GM12878 (cell line): Measurements from ENCODE around the gene XNDC1N. TPM values are rescaled to one million over a fixed set of nuclear protein-coding genes. Genes with fewer than 3 reads are reported as not detected.

Experiments used
- ATAC-seq: fragments of 200-7000 bp; cut with Tn5 transposase; 3 replicates; pipeline ENCODE4 v1.9.1; 2020; ENCODE audit warnings: mild to moderate bottlenecking, moderate library complexity
- BruUV-seq: library from RNA; stranded (reverse); fragments of 400-500 nt; replicated peaks from 2 replicates; lab custom pipeline; 2021; lab: Mats Ljungman, UMichigan
- CTCF ChIA-PET: fragments of 300-600 bp; sonication (Branson Sonifier 250); formaldehyde crosslinking; extraction: SDS; loops from one replicate; lab custom pipeline; 2021; ENCODE audit warnings: inconsistent platforms; lab: Yijun Ruan, JAX
- POLR2A ChIA-PET: fragments of 350-600 bp; formaldehyde crosslinking; extraction: SDS; loops from one replicate; lab custom pipeline; 2021; ENCODE audit warnings: inconsistent platforms; lab: Charles Lee
- RAD21 ChIA-PET: fragments of 300-600 bp; sonication (Branson Sonifier 250); formaldehyde crosslinking; loops from one replicate; lab custom pipeline; 2023; ENCODE audit warnings: antibody characterized with exemption; ENCODE audit not compliant: unreplicated experiment; lab: Charles Lee
- SMC1A ChIA-PET: fragments of 300-600 bp; sonication (Branson Sonifier 250); formaldehyde crosslinking; loops from one replicate; lab custom pipeline; 2023; ENCODE audit not compliant: unreplicated experiment, uncharacterized antibody; lab: Charles Lee
- DNase-seq: peaks from one replicate; pipeline ENCODE4 v3.0.0-alpha.2; 2011; ENCODE audit warnings: low read depth, low spot score
- FAIRE-seq: peaks from 3 replicates; lab custom pipeline; 2011; peaks lifted over from hg19 to GRCh38; lab: Jason Lieb, UNC
- H2AFZ ChIP-seq: 2 replicates; pipeline ENCODE4 v1.6.0; 2011; ENCODE audit warnings: low read depth, low read length, control low read depth; ENCODE audit not compliant: control insufficient read depth
- H3K27ac ChIP-seq: 2 replicates; pipeline ENCODE4 v1.5.1; 2011; ENCODE audit warnings: control low read depth; ENCODE audit not compliant: control insufficient read depth, insufficient read depth
- H3K27me3 ChIP-seq, 2 experiments: replicated peaks in 1 of 2; 2 replicates each; pipeline versions ENCODE4 v1.6.0 to v1.6.1; 2011; ENCODE audit warnings: low read length in 1 of 2; ENCODE audit not compliant: control insufficient read depth in 2 of 2, insufficient read depth in 2 of 2
- H3K36me3 ChIP-seq, 2 experiments: 2 replicates each; pipeline ENCODE4 v1.5.1; 2011; ENCODE audit warnings: low read length in 1 of 2; ENCODE audit not compliant: control insufficient read depth in 2 of 2, insufficient read depth in 2 of 2
- H3K4me1 ChIP-seq: 2 replicates; pipeline ENCODE4 v1.6.1; 2011; ENCODE audit warnings: mild to moderate bottlenecking, low read length, moderate library complexity, mixed read lengths; ENCODE audit not compliant: control insufficient read depth, insufficient read depth
- H3K4me2 ChIP-seq: 2 replicates; pipeline ENCODE4 v1.6.0; 2011; ENCODE audit warnings: control low read depth; ENCODE audit not compliant: control insufficient read depth, insufficient read depth
- H3K4me3 ChIP-seq: fragments of 200-600 bp; sonication (generic); 2 replicates; pipeline ENCODE4 v1.5.1; 2016
- H3K79me2 ChIP-seq: 2 replicates; pipeline ENCODE4 v1.6.0; 2011; ENCODE audit warnings: low read length; ENCODE audit not compliant: control insufficient read depth, insufficient read depth
- H3K9ac ChIP-seq: 2 replicates; pipeline ENCODE4 v1.8.0; 2011; ENCODE audit warnings: low read length, control low read depth, mixed read lengths; ENCODE audit not compliant: control insufficient read depth, insufficient read depth
- H3K9me3 ChIP-seq: replicated peaks from 3 replicates; pipeline ENCODE4 v1.5.1; 2011; ENCODE audit warnings: mild to moderate bottlenecking, low read length; ENCODE audit not compliant: control insufficient read depth, insufficient read depth
- H4K20me1 ChIP-seq: 2 replicates; pipeline ENCODE4 v1.6.0; 2011; ENCODE audit not compliant: control insufficient read depth, insufficient read depth
- KAT2A ChIP-seq: conservative IDR thresholded peaks from 2 replicates; pipeline ENCODE4 v1.6.1; 2011; ENCODE audit warnings: low read depth, low read length; ENCODE audit not compliant: control insufficient read depth
- NRF1 ChIP-seq: conservative IDR thresholded peaks from 2 replicates; pipeline ENCODE4 v1.6.1; 2011; ENCODE audit warnings: mild to moderate bottlenecking, low read depth, low read length, improper control_type of control experiment
- SMC3 ChIP-seq: IDR thresholded peaks from 2 replicates; pipeline ENCODE4 v1.6.1; 2011; ENCODE audit warnings: low read length, improper control_type of control experiment, borderline replicate concordance
- TARDBP ChIP-seq: IDR thresholded peaks from 2 replicates; pipeline ENCODE4 v1.6.1; 2016; ENCODE audit warnings: borderline replicate concordance
- WRNIP1 ChIP-seq: IDR thresholded peaks from 2 replicates; pipeline ENCODE4 v1.6.1; 2011; ENCODE audit warnings: low read depth, low read length, improper control_type of control experiment, borderline replicate concordance
- ZBED1 ChIP-seq: IDR thresholded peaks from 2 replicates; pipeline ENCODE4 v1.6.1; 2016; ENCODE audit warnings: borderline replicate concordance
- ZNF622 ChIP-seq: fragments of 450-650 bp; IDR thresholded peaks from 2 replicates; pipeline ENCODE4 v1.6.1; 2017; ENCODE audit warnings: mild to moderate bottlenecking, inconsistent platforms
- WGBS: methylation state at CpG from one replicate; pipeline ENCODE4 v1.1.6; 2016; ENCODE audit warnings: low lambda C conversion rate; ENCODE audit not compliant: insufficient replicate concordance, insufficient coverage; ENCODE audit errors: missing lambda C conversion rate; 5-methylcytosine and 5-hydroxymethylcytosine counted together
- in situ Hi-C: fragments of 300-500 bp; cut with MboI; formaldehyde crosslinking; loops from 9 replicates; pipeline ENCODE4 v1.14.3; 2018; ENCODE audit warnings: mixed read lengths
- intact Hi-C: fragments of 100-400 bp; cut with micrococcal nuclease; formaldehyde crosslinking; loops from one replicate; pipeline ENCODE4 v1.14.2; 2022; ENCODE audit not compliant: unreplicated experiment
- polyA plus RNA-seq, 11 experiments: library from polyadenylated mRNA; depleted of rRNA in 4 of 11; unstranded in 6 of 11; stranded (reverse) in 5 of 11; fragments of >200 nt; fragmentation: Nextera tagmentation in 4 of 11; fragmentation: Illumina TruSeq in 1 of 11; extraction: Ambion mirVana in 4 of 11; extraction: Trizol in 1 of 11; gene quantifications; 1 replicate in 1 of 11; 2 replicates in 10 of 11; pipeline versions ENCODE4 v1.2.1 to v1.2.3, GENCODE V29; 2011 to 2016; ENCODE audit warnings: inconsistent platforms in 2 of 11, missing spikeins in 2 of 11, low read depth in 1 of 11
- total RNA-seq, 4 experiments: library from RNA; depleted of rRNA in 3 of 4; stranded (reverse); fragments of >200 nt in 3 of 4; fragmentation: Illumina TruSeq in 1 of 4; extraction: Trizol in 1 of 4; gene quantifications; 2 replicates each; pipeline versions ENCODE4 v1.2.1 to v1.2.3, GENCODE V29; 2013 to 2021
- TF ChIP-seq, protein P1 (sequence below): fragments of 450-650 bp; IDR thresholded peaks from 2 replicates; pipeline ENCODE4 v1.6.1; 2018; ENCODE audit warnings: borderline replicate concordance, mild to moderate bottlenecking; ENCODE audit not compliant: partially characterized antibody
- TF ChIP-seq, protein P2 (sequence below): fragments of 450-650 bp; IDR thresholded peaks from 2 replicates; pipeline ENCODE4 v1.6.1; 2017; ENCODE audit warnings: low read depth, mild to moderate bottlenecking, moderate library complexity

The XNDC1N gene
- total and polyA plus RNA-seq, 10 of the 15 experiments (the other 5 are each of a cell fraction or from before 2014, with no cell fraction given): 5.7 to 13.7 (median 9.8) TPM

DNA sequence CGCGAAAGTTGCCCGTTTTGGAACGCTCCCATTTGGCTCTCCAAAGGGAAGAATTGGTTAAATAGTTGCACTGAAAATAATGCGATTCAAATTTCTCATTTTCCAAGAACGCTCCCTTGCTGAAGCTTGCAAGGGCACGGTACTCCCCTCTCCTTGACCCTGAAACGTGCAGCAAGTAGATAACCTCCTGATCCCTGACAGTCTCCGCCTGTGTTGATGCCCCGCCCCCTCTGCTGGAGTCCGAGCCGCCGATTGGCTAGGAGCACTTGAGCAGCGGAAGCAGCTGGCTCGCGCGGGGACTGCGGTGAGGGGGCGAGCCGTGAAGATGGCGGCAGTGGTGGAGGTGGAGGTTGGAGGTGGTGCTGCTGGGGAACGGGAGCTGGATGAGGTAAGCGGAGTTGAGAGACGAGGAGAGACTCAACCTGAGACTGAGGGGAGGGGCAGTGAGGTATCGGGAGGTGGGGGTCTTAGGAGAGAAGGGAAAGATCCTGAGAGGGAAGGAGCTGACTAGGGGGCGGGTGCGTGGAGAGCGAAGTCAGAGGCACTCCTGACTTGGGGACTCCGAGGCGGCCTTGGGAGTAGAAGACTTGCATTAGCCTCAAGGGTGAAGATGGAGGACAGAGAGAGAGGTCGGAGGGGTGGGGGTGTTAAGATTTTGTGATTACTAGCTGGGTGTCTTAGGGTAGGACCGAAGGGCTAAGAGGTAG lies 496 bp upstream of the XNDC1N start, which contains the start of gene RNF121 (continued):
- TF ChIP-seq, protein P1, sequence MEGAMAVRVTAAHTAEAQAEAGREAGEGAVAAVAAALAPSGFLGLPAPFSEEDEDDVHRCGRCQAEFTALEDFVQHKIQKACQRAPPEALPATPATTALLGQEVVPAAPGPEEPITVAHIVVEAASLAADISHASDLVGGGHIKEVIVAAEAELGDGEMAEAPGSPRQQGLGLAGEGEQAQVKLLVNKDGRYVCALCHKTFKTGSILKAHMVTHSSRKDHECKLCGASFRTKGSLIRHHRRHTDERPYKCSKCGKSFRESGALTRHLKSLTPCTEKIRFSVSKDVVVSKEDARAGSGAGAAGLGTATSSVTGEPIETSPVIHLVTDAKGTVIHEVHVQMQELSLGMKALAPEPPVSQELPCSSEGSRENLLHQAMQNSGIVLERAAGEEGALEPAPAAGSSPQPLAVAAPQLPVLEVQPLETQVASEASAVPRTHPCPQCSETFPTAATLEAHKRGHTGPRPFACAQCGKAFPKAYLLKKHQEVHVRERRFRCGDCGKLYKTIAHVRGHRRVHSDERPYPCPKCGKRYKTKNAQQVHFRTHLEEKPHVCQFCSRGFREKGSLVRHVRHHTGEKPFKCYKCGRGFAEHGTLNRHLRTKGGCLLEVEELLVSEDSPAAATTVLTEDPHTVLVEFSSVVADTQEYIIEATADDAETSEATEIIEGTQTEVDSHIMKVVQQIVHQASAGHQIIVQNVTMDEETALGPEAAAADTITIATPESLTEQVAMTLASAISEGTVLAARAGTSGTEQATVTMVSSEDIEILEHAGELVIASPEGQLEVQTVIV: no peak

DNA sequence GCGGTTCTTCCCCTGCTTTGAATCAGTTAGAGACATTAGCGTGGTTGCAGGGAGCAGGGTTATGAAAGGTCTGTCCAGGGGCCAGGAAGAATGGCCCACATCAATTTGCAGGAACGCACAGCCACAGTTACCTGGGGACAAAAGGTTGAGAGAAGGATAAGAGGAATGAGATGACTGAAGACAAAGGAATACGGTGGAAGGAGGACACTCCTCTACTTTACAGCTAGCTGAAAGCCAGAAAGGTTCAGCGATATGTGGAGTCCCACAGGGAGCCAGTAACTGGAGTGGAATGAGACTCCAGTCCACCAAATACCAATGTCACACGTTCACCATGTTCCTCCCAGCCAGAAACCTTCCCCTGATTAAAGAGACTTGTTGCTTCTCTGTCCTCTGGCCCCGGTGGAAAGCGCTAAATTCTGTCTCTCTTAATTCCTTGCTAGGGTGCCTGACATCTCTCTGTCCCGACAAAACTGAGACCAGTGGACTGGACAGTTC lies 10.7 kb downstream of the XNDC1N start:
- TF ChIP-seq SMC3 (no peak), ZNF622 (no peak), TARDBP (no peak), NRF1 (no peak), ZBED1 (no peak), KAT2A (no peak), WRNIP1 (no peak)
- TF ChIP-seq, protein P2, sequence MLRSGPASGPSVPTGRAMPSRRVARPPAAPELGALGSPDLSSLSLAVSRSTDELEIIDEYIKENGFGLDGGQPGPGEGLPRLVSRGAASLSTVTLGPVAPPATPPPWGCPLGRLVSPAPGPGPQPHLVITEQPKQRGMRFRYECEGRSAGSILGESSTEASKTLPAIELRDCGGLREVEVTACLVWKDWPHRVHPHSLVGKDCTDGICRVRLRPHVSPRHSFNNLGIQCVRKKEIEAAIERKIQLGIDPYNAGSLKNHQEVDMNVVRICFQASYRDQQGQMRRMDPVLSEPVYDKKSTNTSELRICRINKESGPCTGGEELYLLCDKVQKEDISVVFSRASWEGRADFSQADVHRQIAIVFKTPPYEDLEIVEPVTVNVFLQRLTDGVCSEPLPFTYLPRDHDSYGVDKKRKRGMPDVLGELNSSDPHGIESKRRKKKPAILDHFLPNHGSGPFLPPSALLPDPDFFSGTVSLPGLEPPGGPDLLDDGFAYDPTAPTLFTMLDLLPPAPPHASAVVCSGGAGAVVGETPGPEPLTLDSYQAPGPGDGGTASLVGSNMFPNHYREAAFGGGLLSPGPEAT: no peak
- no peaks in the 10 kb centered on the region for H3K27me3 ChIP-seq
- no peak overlapping the region for H3K27ac ChIP-seq
- CTCF ChIA-PET: no interaction called here
- H3K9ac ChIP-seq: no peak overlapping the region
- no peaks in the 10 kb centered on the region for H3K79me2 ChIP-seq
- 93% methylated on average over 9 of the region's 9 CpGs for WGBS
- no peak overlapping the region for H2AFZ ChIP-seq
- RAD21 ChIA-PET: no interaction called here
- SMC1A ChIA-PET: no interaction called here
- ATAC-seq (no peak), DNase-seq (no peak), FAIRE-seq (no peak)
- H4K20me1 ChIP-seq: no peaks in the 10 kb centered on the region
- in situ Hi-C loops (no loop called here), intact Hi-C loops (no loop called here)
- H3K36me3 ChIP-seq: peaks cover 0 to 12% of the 10 kb centered on the region in 2 experiments; a peak in 1 of 4 replicates
- no peaks in the 10 kb centered on the region for H3K4me1 ChIP-seq
- no peak overlapping the region for H3K4me3 ChIP-seq
- H3K4me2 ChIP-seq: no peak overlapping the region
- H3K9me3 ChIP-seq: no peaks in the 10 kb centered on the region
- POLR2A ChIA-PET: no interaction called here
- BruUV-seq: no TSS peak
